A673 (cell line): ENCODE data around the gene ADH1C.

ENCODE experiments used
- EZH2 ChIP-seq: fragments of 200-600 bp; sonication (generic); IDR thresholded peaks from 2 replicates; pipeline ENCODE4 v1.6.1; 2017; ENCODE audit warnings: borderline replicate concordance, low read depth, mild to moderate bottlenecking, mixed read lengths, antibody characterized with exemption, low read length; ENCODE audit not compliant: poor library complexity, severe bottlenecking
- TF ChIP-seq, protein P1 (sequence below): fragments of 300-800, 200-600 bp; sonication (generic); conservative IDR thresholded peaks from 2 replicates; pipeline ENCODE4 v1.5.1; 2017; ENCODE audit warnings: low read depth, mild to moderate bottlenecking, antibody characterized with exemption, low read length, moderate library complexity, mixed read lengths

DNA sequence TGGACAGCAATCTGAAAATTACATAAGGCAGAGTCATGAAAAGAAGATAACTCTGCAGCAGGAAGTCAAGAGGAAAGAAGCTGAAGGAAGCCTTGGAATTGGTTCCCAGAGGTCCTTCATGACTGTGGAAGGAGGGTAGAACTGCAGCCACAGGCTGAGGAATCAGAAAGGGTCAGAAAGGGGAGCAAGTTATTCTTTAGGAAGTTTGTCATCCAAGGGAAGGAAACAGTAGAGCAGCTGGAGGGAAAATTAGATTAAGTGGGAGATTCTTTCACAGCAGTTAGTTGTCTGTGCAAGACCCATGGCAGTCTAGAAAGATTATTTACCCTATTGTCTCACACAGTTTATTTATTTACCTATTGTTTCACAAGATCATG lies 9.3 kb upstream of the ADH1C start:
- TF ChIP-seq, protein P1, sequence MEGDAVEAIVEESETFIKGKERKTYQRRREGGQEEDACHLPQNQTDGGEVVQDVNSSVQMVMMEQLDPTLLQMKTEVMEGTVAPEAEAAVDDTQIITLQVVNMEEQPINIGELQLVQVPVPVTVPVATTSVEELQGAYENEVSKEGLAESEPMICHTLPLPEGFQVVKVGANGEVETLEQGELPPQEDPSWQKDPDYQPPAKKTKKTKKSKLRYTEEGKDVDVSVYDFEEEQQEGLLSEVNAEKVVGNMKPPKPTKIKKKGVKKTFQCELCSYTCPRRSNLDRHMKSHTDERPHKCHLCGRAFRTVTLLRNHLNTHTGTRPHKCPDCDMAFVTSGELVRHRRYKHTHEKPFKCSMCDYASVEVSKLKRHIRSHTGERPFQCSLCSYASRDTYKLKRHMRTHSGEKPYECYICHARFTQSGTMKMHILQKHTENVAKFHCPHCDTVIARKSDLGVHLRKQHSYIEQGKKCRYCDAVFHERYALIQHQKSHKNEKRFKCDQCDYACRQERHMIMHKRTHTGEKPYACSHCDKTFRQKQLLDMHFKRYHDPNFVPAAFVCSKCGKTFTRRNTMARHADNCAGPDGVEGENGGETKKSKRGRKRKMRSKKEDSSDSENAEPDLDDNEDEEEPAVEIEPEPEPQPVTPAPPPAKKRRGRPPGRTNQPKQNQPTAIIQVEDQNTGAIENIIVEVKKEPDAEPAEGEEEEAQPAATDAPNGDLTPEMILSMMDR: no peak
- no peak for TF ChIP-seq EZH2
